Mesendoderm (in vitro differentiated cells): ENCODE data around the gene SPINK5.

Source experiments
- DNase-seq: peaks from one replicate; pipeline ENCODE4 v3.0.0; 2013
- H2AK5ac ChIP-seq: 2 replicates; pipeline ENCODE4 v1.6.1; 2013; ENCODE audit warnings: low read length, inconsistent platforms
- H2BK120ac ChIP-seq: 2 replicates; pipeline ENCODE4 v1.6.1; 2013; ENCODE audit warnings: low read depth, mild to moderate bottlenecking, low read length, moderate library complexity, mixed read lengths
- H2BK15ac ChIP-seq: replicated peaks from 2 replicates; pipeline ENCODE4 v1.6.1; 2013; ENCODE audit warnings: low read depth, mild to moderate bottlenecking, moderate library complexity
- H2BK5ac ChIP-seq: 2 replicates; pipeline ENCODE4 v1.6.1; 2013; ENCODE audit warnings: low read length, inconsistent platforms
- H3K18ac ChIP-seq: 2 replicates; pipeline ENCODE4 v1.6.1; 2013; ENCODE audit warnings: mild to moderate bottlenecking, low read length, mixed read lengths
- H3K23ac ChIP-seq: one replicate; pipeline ENCODE4 v1.6.1; 2013; ENCODE audit warnings: low read length
- H3K27ac ChIP-seq: 2 replicates; pipeline ENCODE4 v1.5.1; 2013; ENCODE audit warnings: low read depth, mild to moderate bottlenecking, inconsistent platforms, low read length, moderate library complexity
- H3K27me3 ChIP-seq: 2 replicates; pipeline ENCODE4 v1.6.1; 2013; ENCODE audit warnings: low read length, control low read depth, mild to moderate bottlenecking, inconsistent platforms; ENCODE audit not compliant: insufficient read depth, poor library complexity
- H3K36me3 ChIP-seq: 2 replicates; pipeline ENCODE4 v1.6.1; 2013; ENCODE audit warnings: low read length, inconsistent platforms; ENCODE audit not compliant: control insufficient read depth, insufficient read depth
- H3K4ac ChIP-seq: one replicate; pipeline ENCODE4 v1.6.1; 2013; ENCODE audit warnings: low read depth, mild to moderate bottlenecking, low read length, moderate library complexity
- H3K4me1 ChIP-seq: 2 replicates; pipeline ENCODE4 v1.6.1; 2013; ENCODE audit warnings: low read depth, low read length, inconsistent platforms; ENCODE audit not compliant: control insufficient read depth
- H3K4me2 ChIP-seq: 2 replicates; pipeline ENCODE4 v1.6.1; 2013; ENCODE audit warnings: low read length
- H3K4me3 ChIP-seq: 2 replicates; pipeline ENCODE4 v1.5.1; 2013; ENCODE audit warnings: mild to moderate bottlenecking, low read length
- H3K56ac ChIP-seq: one replicate; pipeline ENCODE4 v1.6.1; 2013; ENCODE audit warnings: low read length
- H3K79me1 ChIP-seq: 2 replicates; pipeline ENCODE4 v1.6.1; 2013; ENCODE audit warnings: low read length, inconsistent platforms
- H3K79me2 ChIP-seq: 2 replicates; pipeline ENCODE4 v1.6.1; 2013; ENCODE audit warnings: mild to moderate bottlenecking, low read length; ENCODE audit not compliant: control insufficient read depth, insufficient read depth
- H3K9ac ChIP-seq: 2 replicates; pipeline ENCODE4 v1.6.1; 2013; ENCODE audit warnings: low read length, inconsistent platforms
- H4K5ac ChIP-seq: one replicate; pipeline ENCODE4 v1.6.1; 2013; ENCODE audit warnings: low read length
- H4K8ac ChIP-seq: one replicate; pipeline ENCODE4 v1.6.1; 2013; ENCODE audit warnings: low read depth, mild to moderate bottlenecking, control low read depth, low read length, moderate library complexity
- WGBS: extraction: QIAGEN DNeasy Blood & Tissue Kit; methylation state at CpG from one replicate; pipeline ENCODE4 v1.1.7; 2013; ENCODE audit warnings: low lambda C conversion rate, missing lambda C conversion rate; ENCODE audit not compliant: insufficient coverage; ENCODE audit errors: extremely low coverage; 5-methylcytosine and 5-hydroxymethylcytosine counted together

The SPINK5 gene

GRCh38 chr5:148172377-148172776 is 108.6 kb downstream of the SPINK5 start:
- H3K27me3 ChIP-seq, result no peaks in the 10 kb centered on the region
- no peaks in the 10 kb centered on the region for H3K79me1 ChIP-seq
- no peak overlapping the region for H3K4ac ChIP-seq
- H3K27ac ChIP-seq, result no peak overlapping the region
- H2BK15ac ChIP-seq, result no peak overlapping the region
- no peaks in the 10 kb centered on the region for H3K4me1 ChIP-seq
- no peak overlapping the region for H3K18ac ChIP-seq
- H4K8ac ChIP-seq, result no peak overlapping the region
- no peak overlapping the region for H3K4me3 ChIP-seq
- H3K9ac ChIP-seq, result no peak overlapping the region
- no peak overlapping the region for H4K5ac ChIP-seq
- H3K79me2 ChIP-seq, result no peaks in the 10 kb centered on the region
- H3K4me2 ChIP-seq, result no peak overlapping the region
- H2AK5ac ChIP-seq, result no peak overlapping the region
- no peak overlapping the region for H2BK5ac ChIP-seq
- no peak overlapping the region for H3K56ac ChIP-seq
- no peaks in the 10 kb centered on the region for H3K36me3 ChIP-seq
- whole genome bisulfite sequencing, result 100% methylated on average over 2 of the region's 2 CpGs
- no peak overlapping the region for H3K23ac ChIP-seq
- DNase-seq, result no peak
- no peak overlapping the region for H2BK120ac ChIP-seq

GRCh38 chr5:148176480-148176879 is 112.7 kb downstream of the SPINK5 start:
- Histone ChIP-seq H3K4me2 (no peak overlapping the region), H3K27ac (no peak overlapping the region), H3K23ac (no peak overlapping the region), H3K4me1 (no peaks in the 10 kb centered on the region), H4K8ac (no peak overlapping the region), H2AK5ac (no peak overlapping the region), H2BK15ac (no peak overlapping the region), H3K27me3 (no peaks in the 10 kb centered on the region), H4K5ac (no peak overlapping the region), H3K4ac (no peak overlapping the region), H3K36me3 (no peaks in the 10 kb centered on the region), H3K79me1 (no peaks in the 10 kb centered on the region), H3K9ac (no peak overlapping the region), H3K18ac (no peak overlapping the region), H3K56ac (no peak overlapping the region), H3K4me3 (no peak overlapping the region), H3K79me2 (no peaks in the 10 kb centered on the region), H2BK120ac (no peak overlapping the region), H2BK5ac (no peak overlapping the region)
- WGBS, result no CpG with 5 or more reads among the region's 2 CpGs
- DNase-seq, result no peak

GRCh38 chr5:148177207-148177606 is 113.4 kb downstream of the SPINK5 start:
- no CpG with 5 or more reads among the region's 1 CpG for WGBS

GRCh38 chr5:148179234-148179824 is 115.5 kb downstream of the SPINK5 start:
- DNase-seq, result peak; percentile 69
- no peak overlapping the region for H3K4ac ChIP-seq
- WGBS, result no CpG with 5 or more reads among the region's 3 CpGs

More at GRCh38 chr5:148177207-148177606, 113.4 kb downstream of the SPINK5 start:
- H3K4me2 ChIP-seq, result no peak overlapping the region
- H2BK5ac ChIP-seq, result no peak overlapping the region
- no peak overlapping the region for H2BK120ac ChIP-seq
- H3K4ac ChIP-seq, result no peak overlapping the region
- no peak overlapping the region for H3K18ac ChIP-seq
- no peak for DNase-seq
- H3K4me1 ChIP-seq, result no peaks in the 10 kb centered on the region
- no peaks in the 10 kb centered on the region for H3K79me1 ChIP-seq
- H2AK5ac ChIP-seq, result no peak overlapping the region
- no peak overlapping the region for H3K4me3 ChIP-seq
- H3K9ac ChIP-seq, result no peak overlapping the region
- no peak overlapping the region for H2BK15ac ChIP-seq
- no peaks in the 10 kb centered on the region for H3K36me3 ChIP-seq
- H3K79me2 ChIP-seq, result no peaks in the 10 kb centered on the region
- no peak overlapping the region for H4K5ac ChIP-seq
- no peak overlapping the region for H4K8ac ChIP-seq
- no peak overlapping the region for H3K27ac ChIP-seq
- H3K56ac ChIP-seq, result no peak overlapping the region
- H3K23ac ChIP-seq, result no peak overlapping the region
- no peaks in the 10 kb centered on the region for H3K27me3 ChIP-seq

GRCh38 chr5:148186248-148187003 is 122.6 kb downstream of the SPINK5 start:
- no CpG with 5 or more reads among the region's 3 CpGs for WGBS
- no peak for DNase-seq
- H3K18ac ChIP-seq, result no peak overlapping the region

More at GRCh38 chr5:148179234-148179824, 115.5 kb downstream of the SPINK5 start:
- Histone ChIP-seq H3K4me2 (no peak overlapping the region), H3K79me2 (no peaks in the 10 kb centered on the region), H3K18ac (no peak overlapping the region), H2BK120ac (no peak overlapping the region), H3K4me1 (no peaks in the 10 kb centered on the region), H2BK15ac (no peak overlapping the region), H2AK5ac (no peak overlapping the region), H3K23ac (no peak overlapping the region), H4K5ac (no peak overlapping the region), H2BK5ac (no peak overlapping the region), H3K27ac (no peak overlapping the region), H3K56ac (no peak overlapping the region), H3K79me1 (no peaks in the 10 kb centered on the region), H3K36me3 (no peaks in the 10 kb centered on the region), H3K27me3 (no peaks in the 10 kb centered on the region), H3K4me3 (no peak overlapping the region), H3K9ac (no peak overlapping the region), H4K8ac (no peak overlapping the region)

More at GRCh38 chr5:148186248-148187003, 122.6 kb downstream of the SPINK5 start:
- Histone ChIP-seq H3K4me2 (no peak overlapping the region), H3K27ac (no peak overlapping the region), H3K4me3 (no peak overlapping the region), H3K36me3 (no peaks in the 10 kb centered on the region), H3K4ac (no peak overlapping the region), H4K8ac (no peak overlapping the region), H3K79me1 (no peaks in the 10 kb centered on the region), H2BK5ac (no peak overlapping the region), H3K79me2 (no peaks in the 10 kb centered on the region), H2BK15ac (no peak overlapping the region), H3K4me1 (no peaks in the 10 kb centered on the region), H3K27me3 (no peaks in the 10 kb centered on the region), H2AK5ac (no peak overlapping the region), H4K5ac (no peak overlapping the region), H3K23ac (no peak overlapping the region), H3K9ac (no peak overlapping the region), H2BK120ac (no peak overlapping the region), H3K56ac (no peak overlapping the region)
